ENCODE measurements around the gene LIPT2.

LIPT2 gene

GRCh38 chr11:74474316-74474715, 19.2 kb downstream of the LIPT2 start:
- DNase-seq = no peak

DNA sequence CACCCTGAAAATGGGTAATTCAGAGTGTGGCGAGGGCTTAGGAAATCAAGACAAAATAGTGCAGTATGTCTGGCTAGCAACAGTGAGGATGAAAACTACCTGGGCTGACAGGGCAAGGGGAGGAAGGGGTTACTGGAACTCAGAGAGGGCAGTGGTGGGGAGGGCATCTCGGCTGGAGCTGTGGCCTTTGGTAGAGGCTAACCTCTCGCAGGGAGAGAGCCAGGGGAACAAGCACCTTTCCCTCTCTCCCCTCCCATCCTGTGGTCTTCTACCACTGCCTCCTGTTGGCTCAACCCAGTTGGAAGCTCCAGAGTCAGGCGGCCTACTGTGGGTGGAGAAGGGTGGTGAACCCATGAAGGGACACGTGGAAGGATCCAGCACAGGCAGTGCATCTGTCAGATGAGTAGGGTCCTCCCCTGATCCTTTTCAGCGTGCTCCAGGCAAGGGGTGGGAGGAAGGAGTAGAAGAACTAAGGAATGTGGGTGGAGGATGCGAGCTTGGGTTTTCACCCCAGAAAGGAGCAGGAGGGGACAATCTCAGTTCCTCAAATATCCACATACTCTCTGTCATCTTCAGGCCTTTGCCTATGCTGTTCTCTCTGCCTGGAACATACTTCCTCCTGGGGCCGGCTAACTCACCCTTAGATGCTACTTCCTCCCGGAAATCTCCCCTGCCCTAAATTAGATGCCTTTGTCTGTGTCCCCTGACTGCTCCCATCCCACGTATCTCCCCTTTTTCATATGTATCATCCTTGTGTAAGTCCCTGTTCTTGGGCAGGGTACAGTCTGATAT, 19.9 kb downstream of the LIPT2 start:
- no peaks in the 10 kb centered on the region for H3K27me3 ChIP-seq (replicated peaks; ENCODE audit: insufficient read depth, low read length)
- H3K4me1 ChIP-seq (ENCODE audit: low read length) = no peaks in the 10 kb centered on the region; the same call in 1 of the 2 replicates
- no peaks in the 10 kb centered on the region for H3F3A ChIP-seq (ENCODE audit: insufficient read depth, low read length)
- no peak overlapping the region for H3K27ac ChIP-seq (ENCODE audit: low read length)
- DNase-seq = no peak
- H3K4me2 ChIP-seq (ENCODE audit: low read depth, low read length) = no peak overlapping the region
- no peaks in the 10 kb centered on the region for H4K20me1 ChIP-seq (ENCODE audit: insufficient read depth, low read length)
- no peak for TF ChIP-seq EZH2phosphoT487 (IDR thresholded peaks at IDR 0.05; ENCODE audit: low read length)
- TF ChIP-seq, protein P1, sequence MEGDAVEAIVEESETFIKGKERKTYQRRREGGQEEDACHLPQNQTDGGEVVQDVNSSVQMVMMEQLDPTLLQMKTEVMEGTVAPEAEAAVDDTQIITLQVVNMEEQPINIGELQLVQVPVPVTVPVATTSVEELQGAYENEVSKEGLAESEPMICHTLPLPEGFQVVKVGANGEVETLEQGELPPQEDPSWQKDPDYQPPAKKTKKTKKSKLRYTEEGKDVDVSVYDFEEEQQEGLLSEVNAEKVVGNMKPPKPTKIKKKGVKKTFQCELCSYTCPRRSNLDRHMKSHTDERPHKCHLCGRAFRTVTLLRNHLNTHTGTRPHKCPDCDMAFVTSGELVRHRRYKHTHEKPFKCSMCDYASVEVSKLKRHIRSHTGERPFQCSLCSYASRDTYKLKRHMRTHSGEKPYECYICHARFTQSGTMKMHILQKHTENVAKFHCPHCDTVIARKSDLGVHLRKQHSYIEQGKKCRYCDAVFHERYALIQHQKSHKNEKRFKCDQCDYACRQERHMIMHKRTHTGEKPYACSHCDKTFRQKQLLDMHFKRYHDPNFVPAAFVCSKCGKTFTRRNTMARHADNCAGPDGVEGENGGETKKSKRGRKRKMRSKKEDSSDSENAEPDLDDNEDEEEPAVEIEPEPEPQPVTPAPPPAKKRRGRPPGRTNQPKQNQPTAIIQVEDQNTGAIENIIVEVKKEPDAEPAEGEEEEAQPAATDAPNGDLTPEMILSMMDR (IDR thresholded peaks at IDR 0.05; ENCODE audit: low read length) = no peak
- H2AFZ ChIP-seq (ENCODE audit: low read length) = no peak overlapping the region
- H3K9me2 ChIP-seq (replicated peaks; ENCODE audit: insufficient read depth, low read length) = no peaks in the 10 kb centered on the region
- H3K4me3 ChIP-seq (ENCODE audit: low read length) = no peak overlapping the region
- no peaks in the 10 kb centered on the region for H3K36me3 ChIP-seq (replicated peaks; ENCODE audit: insufficient read depth, low read length)
- H3K9ac ChIP-seq (ENCODE audit: low read length) = no peak overlapping the region
- no peaks in the 10 kb centered on the region for H3K9me3 ChIP-seq (replicated peaks; ENCODE audit: insufficient read depth, low read length)
- no peaks in the 10 kb centered on the region for H3K79me2 ChIP-seq (ENCODE audit: low read length)

More at GRCh38 chr11:74474316-74474715, 19.2 kb downstream of the LIPT2 start:
- Histone ChIP-seq H3K27me3 (replicated peaks; ENCODE audit: insufficient read depth, low read length) (no peaks in the 10 kb centered on the region), H3K4me2 (ENCODE audit: low read depth, low read length) (no peak overlapping the region), H3K4me3 (ENCODE audit: low read length) (no peak overlapping the region), H3K4me1 (ENCODE audit: low read length) (no peaks in the 10 kb centered on the region; the same call in 1 of the 2 replicates), H4K20me1 (ENCODE audit: insufficient read depth, low read length) (no peaks in the 10 kb centered on the region), H3K9me3 (replicated peaks; ENCODE audit: insufficient read depth, low read length) (no peaks in the 10 kb centered on the region), H3K27ac (ENCODE audit: low read length) (no peak overlapping the region), H2AFZ (ENCODE audit: low read length) (no peak overlapping the region), H3F3A (ENCODE audit: insufficient read depth, low read length) (no peaks in the 10 kb centered on the region), H3K9ac (ENCODE audit: low read length) (no peak overlapping the region), H3K79me2 (ENCODE audit: low read length) (no peaks in the 10 kb centered on the region), H3K36me3 (replicated peaks; ENCODE audit: insufficient read depth, low read length) (no peaks in the 10 kb centered on the region), H3K9me2 (replicated peaks; ENCODE audit: insufficient read depth, low read length) (no peaks in the 10 kb centered on the region)
- TF ChIP-seq, protein P1 (IDR thresholded peaks at IDR 0.05; ENCODE audit: low read length) = no peak
- no peak for TF ChIP-seq EZH2phosphoT487 (IDR thresholded peaks at IDR 0.05; ENCODE audit: low read length)
- no peak for TF ChIP-seq EZH2 (optimal IDR thresholded peaks at IDR 0.05; ENCODE audit: low read depth, low read length)

GRCh38 chr11:74471668-74472429, 21.7 kb downstream of the LIPT2 start:
- no peaks in the 10 kb centered on the region for H3F3A ChIP-seq (ENCODE audit: insufficient read depth, low read length)
- no peaks in the 10 kb centered on the region for H3K27me3 ChIP-seq (replicated peaks; ENCODE audit: insufficient read depth, low read length)
- DNase-seq = no peak
- H3K79me2 ChIP-seq (ENCODE audit: low read length) = no peaks in the 10 kb centered on the region
- no peaks in the 10 kb centered on the region for H4K20me1 ChIP-seq (ENCODE audit: insufficient read depth, low read length)
- no peak overlapping the region for H3K4me2 ChIP-seq (ENCODE audit: low read depth, low read length)
- H2AFZ ChIP-seq (ENCODE audit: low read length) = no peak overlapping the region
- H3K36me3 ChIP-seq (replicated peaks; ENCODE audit: insufficient read depth, low read length) = no peaks in the 10 kb centered on the region
- H3K4me3 ChIP-seq (ENCODE audit: low read length) = no peak overlapping the region
- no peaks in the 10 kb centered on the region; the same call in 1 of the 2 replicates for H3K4me1 ChIP-seq (ENCODE audit: low read length)
- no peaks in the 10 kb centered on the region for H3K9me3 ChIP-seq (replicated peaks; ENCODE audit: insufficient read depth, low read length)
- H3K9ac ChIP-seq (ENCODE audit: low read length) = no peak overlapping the region
- no peak overlapping the region for H3K27ac ChIP-seq (ENCODE audit: low read length)
- no peak for TF ChIP-seq EZH2phosphoT487 (IDR thresholded peaks at IDR 0.05; ENCODE audit: low read length)
- TF ChIP-seq, protein P1 (IDR thresholded peaks at IDR 0.05; ENCODE audit: low read length) = no peak
- no peak for TF ChIP-seq EZH2 (optimal IDR thresholded peaks at IDR 0.05; ENCODE audit: low read depth, low read length)
- no peaks in the 10 kb centered on the region for H3K9me2 ChIP-seq (replicated peaks; ENCODE audit: insufficient read depth, low read length)
